Panc1 (cell line): Measurements from ENCODE around the gene RXRG. TPM values are rescaled to one million over a fixed set of nuclear protein-coding genes. Genes with fewer than 3 reads are reported as not detected.
A peak's percentile ranks its signal among the peaks of the same experiment; 100 is the strongest.

ENCODE experiments used
- ATAC-seq: fragments of 200-7000 bp; cut with Tn5 transposase; 2 replicates; pipeline ENCODE4 v1.9.1; 2020; ENCODE audit warnings: mild to moderate bottlenecking, moderate library complexity
- BruUV-seq: library from RNA; stranded (reverse); fragments of 400-500 nt; replicated peaks from 2 replicates; lab custom pipeline; 2021; lab: Mats Ljungman, UMichigan
- CTCF ChIA-PET: fragments of 300-600 bp; sonication (Branson Sonifier 250); formaldehyde crosslinking; loops from one replicate; lab custom pipeline; 2022; ENCODE audit warnings: antibody characterized with exemption; lab: Charles Lee
- POLR2A ChIA-PET: fragments of 300-600 bp; sonication (Branson Sonifier 250); formaldehyde crosslinking; loops from one replicate; lab custom pipeline; 2022; ENCODE audit warnings: antibody characterized with exemption; lab: Charles Lee
- DNase-seq: peaks from one replicate; pipeline ENCODE4 v3.0.0-alpha.2; 2010; ENCODE audit warnings: low read depth, low spot score
- H3K27ac ChIP-seq: 2 replicates; pipeline ENCODE4 v1.5.1; 2011; ENCODE audit warnings: mild to moderate bottlenecking, low read length, inconsistent platforms
- H3K27me3 ChIP-seq: fragments of 200-500 bp; sonication (Bioruptor generic); 2 replicates; pipeline ENCODE4 v1.6.0; 2014; ENCODE audit warnings: low read length, inconsistent platforms; ENCODE audit not compliant: control insufficient read depth, insufficient read depth
- H3K36me3 ChIP-seq: fragments of 200-500 bp; sonication (Bioruptor generic); 2 replicates; pipeline ENCODE4 v1.5.1; 2014; ENCODE audit warnings: inconsistent platforms, mild to moderate bottlenecking, low read length, moderate library complexity; ENCODE audit not compliant: control insufficient read depth, insufficient read depth
- H3K4me1 ChIP-seq: 2 replicates; pipeline ENCODE4 v1.5.1; 2011; ENCODE audit warnings: inconsistent platforms, mild to moderate bottlenecking, low read length, moderate library complexity; ENCODE audit not compliant: control insufficient read depth, insufficient read depth
- H3K4me3 ChIP-seq, 2 experiments: 2 replicates each; pipeline ENCODE4 v1.5.1; 2011 to 2012; ENCODE audit warnings: low read depth in 2 of 2, low read length in 2 of 2, mild to moderate bottlenecking in 2 of 2, inconsistent platforms in 1 of 2, moderate library complexity in 1 of 2
- H3K9me3 ChIP-seq: fragments of 200-500 bp; sonication (Bioruptor generic); 2 replicates; pipeline ENCODE4 v1.5.1; 2014; ENCODE audit warnings: low read depth, mild to moderate bottlenecking, inconsistent platforms, low read length, moderate library complexity; ENCODE audit not compliant: control insufficient read depth, insufficient read depth
- POLR2AphosphoS5 ChIP-seq: IDR thresholded peaks from 2 replicates; pipeline ENCODE4 v1.6.1; 2012; ENCODE audit warnings: mild to moderate bottlenecking, low read depth, low read length, moderate library complexity
- SIN3A ChIP-seq: IDR thresholded peaks from 2 replicates; pipeline ENCODE4 v1.6.1; 2012; ENCODE audit warnings: low read depth, mild to moderate bottlenecking, low read length, moderate library complexity, borderline replicate concordance; ENCODE audit not compliant: insufficient read depth
- TCF7L2 ChIP-seq: IDR thresholded peaks from 2 replicates; pipeline ENCODE4 v1.6.1; 2011; ENCODE audit warnings: mild to moderate bottlenecking, low read depth, low read length, inconsistent platforms
- in situ Hi-C: cut with HindIII; loops from 2 replicates; pipeline ENCODE4 v1.10.0; 2016; ENCODE audit warnings: low sequenced_read_pairs, low pct_unique_long_range_greater_than_20kb
- intact Hi-C: fragments of 100-400 bp; cut with micrococcal nuclease; formaldehyde crosslinking; loops from one replicate; pipeline ENCODE4 v1.10.0; 2022; ENCODE audit not compliant: unreplicated experiment
- total RNA-seq: library from RNA; stranded (reverse); gene quantifications from one replicate; pipeline ENCODE4 v1.2.1, GENCODE V29; 2021; ENCODE audit not compliant: unreplicated experiment
- TF ChIP-seq, protein P1 (sequence below): fragments of 450-650 bp; IDR thresholded peaks from 2 replicates; pipeline ENCODE4 v1.5.1; 2017; ENCODE audit warnings: mild to moderate bottlenecking
- TF ChIP-seq, protein P2 (sequence below), 2 experiments: IDR thresholded peaks; 2 replicates each; pipeline ENCODE4 v1.6.1; 2011 to 2012; ENCODE audit warnings: low read depth in 2 of 2, control low read depth in 1 of 2, low read length in 1 of 2, mild to moderate bottlenecking in 1 of 2, moderate library complexity in 1 of 2; ENCODE audit not compliant: insufficient read depth in 1 of 2

RXRG gene
- total RNA-seq, 1 experiment from 2014 or later = not detected

- DNase-seq = no peak
- peak; percentile 56 for ATAC-seq
- in situ Hi-C loops = no loop called here
These were observed 88.7 kb downstream of the RXRG start, which contains the start of gene LMX1A for GRCh38 chr1:165355977-165356811. Gene LMX1A, minus strand, starts transcription at chr1:165356715. Its CDS starts 1,156 bp downstream, at chr1:165355559.

DNA sequence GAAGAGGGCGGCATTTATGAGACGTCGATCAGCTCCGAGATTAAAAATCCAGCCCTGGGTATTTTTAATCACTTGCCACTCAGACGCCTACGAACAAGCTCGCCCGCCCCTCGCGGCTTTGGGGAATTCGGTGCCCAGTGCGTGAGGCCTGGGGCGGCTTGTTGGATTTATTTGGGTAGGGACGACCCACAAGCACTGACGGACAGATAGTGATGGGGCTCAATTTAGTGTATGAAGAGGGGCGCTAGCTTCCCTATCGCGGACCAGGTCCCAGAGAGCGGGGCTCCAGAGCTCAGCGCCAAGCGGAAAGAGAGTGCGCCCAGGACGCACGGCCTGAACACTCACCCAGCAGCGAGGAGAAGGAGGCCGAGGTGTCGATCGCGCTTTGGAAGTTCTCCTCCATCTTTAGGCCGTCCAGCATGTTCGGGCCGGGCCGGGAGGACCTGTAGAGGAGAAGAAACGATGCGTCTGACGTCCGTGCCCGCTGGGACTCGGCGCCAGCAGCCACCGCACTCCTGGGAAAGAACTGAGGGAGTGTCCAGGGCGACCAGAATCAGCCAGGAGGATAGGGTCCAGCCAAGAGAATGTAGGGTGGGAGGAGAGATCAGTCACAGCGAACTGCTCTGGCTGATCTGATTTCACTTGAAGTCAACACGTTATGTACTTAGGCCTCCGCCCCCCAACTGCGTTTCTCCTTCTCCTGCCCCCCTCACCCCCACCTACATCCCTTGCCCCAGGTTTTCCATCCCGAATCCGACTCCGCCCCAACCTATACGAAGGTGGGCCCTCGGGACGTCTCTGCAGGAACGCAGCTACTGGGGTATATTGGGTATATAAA lies 89.6 kb downstream of the RXRG start:
- Histone ChIP-seq H3K27ac (no peak overlapping the region), H3K4me1 (peaks cover 9% of the 10 kb centered on the region; the same call in 1 of the 2 replicates), H3K9me3 (no peaks in the 10 kb centered on the region), H3K36me3 (no peaks in the 10 kb centered on the region), H3K4me3 (no peak overlapping the region; a peak in 1 of 4 replicates), H3K27me3 (peaks cover 32% of the 10 kb centered on the region)
- TF ChIP-seq, protein P1, sequence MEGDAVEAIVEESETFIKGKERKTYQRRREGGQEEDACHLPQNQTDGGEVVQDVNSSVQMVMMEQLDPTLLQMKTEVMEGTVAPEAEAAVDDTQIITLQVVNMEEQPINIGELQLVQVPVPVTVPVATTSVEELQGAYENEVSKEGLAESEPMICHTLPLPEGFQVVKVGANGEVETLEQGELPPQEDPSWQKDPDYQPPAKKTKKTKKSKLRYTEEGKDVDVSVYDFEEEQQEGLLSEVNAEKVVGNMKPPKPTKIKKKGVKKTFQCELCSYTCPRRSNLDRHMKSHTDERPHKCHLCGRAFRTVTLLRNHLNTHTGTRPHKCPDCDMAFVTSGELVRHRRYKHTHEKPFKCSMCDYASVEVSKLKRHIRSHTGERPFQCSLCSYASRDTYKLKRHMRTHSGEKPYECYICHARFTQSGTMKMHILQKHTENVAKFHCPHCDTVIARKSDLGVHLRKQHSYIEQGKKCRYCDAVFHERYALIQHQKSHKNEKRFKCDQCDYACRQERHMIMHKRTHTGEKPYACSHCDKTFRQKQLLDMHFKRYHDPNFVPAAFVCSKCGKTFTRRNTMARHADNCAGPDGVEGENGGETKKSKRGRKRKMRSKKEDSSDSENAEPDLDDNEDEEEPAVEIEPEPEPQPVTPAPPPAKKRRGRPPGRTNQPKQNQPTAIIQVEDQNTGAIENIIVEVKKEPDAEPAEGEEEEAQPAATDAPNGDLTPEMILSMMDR = no peak
- TF ChIP-seq SIN3A = no peak
- no peak for TF ChIP-seq TCF7L2
- no peak for TF ChIP-seq POLR2AphosphoS5
- TF ChIP-seq, protein P2, sequence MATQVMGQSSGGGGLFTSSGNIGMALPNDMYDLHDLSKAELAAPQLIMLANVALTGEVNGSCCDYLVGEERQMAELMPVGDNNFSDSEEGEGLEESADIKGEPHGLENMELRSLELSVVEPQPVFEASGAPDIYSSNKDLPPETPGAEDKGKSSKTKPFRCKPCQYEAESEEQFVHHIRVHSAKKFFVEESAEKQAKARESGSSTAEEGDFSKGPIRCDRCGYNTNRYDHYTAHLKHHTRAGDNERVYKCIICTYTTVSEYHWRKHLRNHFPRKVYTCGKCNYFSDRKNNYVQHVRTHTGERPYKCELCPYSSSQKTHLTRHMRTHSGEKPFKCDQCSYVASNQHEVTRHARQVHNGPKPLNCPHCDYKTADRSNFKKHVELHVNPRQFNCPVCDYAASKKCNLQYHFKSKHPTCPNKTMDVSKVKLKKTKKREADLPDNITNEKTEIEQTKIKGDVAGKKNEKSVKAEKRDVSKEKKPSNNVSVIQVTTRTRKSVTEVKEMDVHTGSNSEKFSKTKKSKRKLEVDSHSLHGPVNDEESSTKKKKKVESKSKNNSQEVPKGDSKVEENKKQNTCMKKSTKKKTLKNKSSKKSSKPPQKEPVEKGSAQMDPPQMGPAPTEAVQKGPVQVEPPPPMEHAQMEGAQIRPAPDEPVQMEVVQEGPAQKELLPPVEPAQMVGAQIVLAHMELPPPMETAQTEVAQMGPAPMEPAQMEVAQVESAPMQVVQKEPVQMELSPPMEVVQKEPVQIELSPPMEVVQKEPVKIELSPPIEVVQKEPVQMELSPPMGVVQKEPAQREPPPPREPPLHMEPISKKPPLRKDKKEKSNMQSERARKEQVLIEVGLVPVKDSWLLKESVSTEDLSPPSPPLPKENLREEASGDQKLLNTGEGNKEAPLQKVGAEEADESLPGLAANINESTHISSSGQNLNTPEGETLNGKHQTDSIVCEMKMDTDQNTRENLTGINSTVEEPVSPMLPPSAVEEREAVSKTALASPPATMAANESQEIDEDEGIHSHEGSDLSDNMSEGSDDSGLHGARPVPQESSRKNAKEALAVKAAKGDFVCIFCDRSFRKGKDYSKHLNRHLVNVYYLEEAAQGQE (IDR thresholded peaks at IDR 0.05; ENCODE audit: insufficient read depth in 1 of 2, low read depth in 2 of 2, low read length in 1 of 2) = no peak
- in situ Hi-C loops (no loop called here), intact Hi-C loops (no loop called here)
- ChIA-PET CTCF (interaction anchor here (0.6 kb wide), 1 partner anchor 205 kb away, joined by 3 read pairs; no protein-coding TSS in a partner anchor), POLR2A (no interaction called here)
- no TSS peak for BruUV-seq
- no peak for ATAC-seq
- no peak for DNase-seq

More at GRCh38 chr1:165355977-165356811, 88.7 kb downstream of the RXRG start, which contains the start of gene LMX1A:
- H3K4me3 ChIP-seq = peak within 1 kb of the TSS; percentile 9 to 30; a peak in 2 of 4 replicates
- H3K4me1 ChIP-seq = peaks cover 9% of the 10 kb centered on the region; the same call in 1 of the 2 replicates
- BruUV-seq = no TSS peak
- TF ChIP-seq, protein P2 (IDR thresholded peaks at IDR 0.05; ENCODE audit: insufficient read depth in 1 of 2, low read depth in 2 of 2, low read length in 1 of 2) = no peak
- TF ChIP-seq SIN3A (no peak), TCF7L2 (no peak), POLR2AphosphoS5 (no peak)
- TF ChIP-seq, protein P1 = no peak
- POLR2A ChIA-PET = no interaction called here
- H3K27ac ChIP-seq = no peak within 1 kb of the TSS
- intact Hi-C loops = no loop called here
- no peaks in the 10 kb centered on the region for H3K9me3 ChIP-seq
- H3K27me3 ChIP-seq = peaks cover 24% of the 10 kb centered on the region
- H3K36me3 ChIP-seq = no peaks in the 10 kb centered on the region
- CTCF ChIA-PET = interaction anchor here (0.6 kb wide), 1 partner anchor 206 kb away, joined by 3 read pairs; no protein-coding TSS in a partner anchor
